GM12878 (cell line): ENCODE results near the gene TBC1D5.
"Not testable (repeated sequence)": the region's sequence is repeated elsewhere in the genome, so short reads cannot be mapped to it uniquely, and the experiment has no call there.

Source experiments
- BCL3 ChIP-seq: IDR thresholded peaks from 2 replicates; pipeline ENCODE4 v1.6.1; 2011; ENCODE audit warnings: borderline replicate concordance, low read depth, mild to moderate bottlenecking, moderate library complexity, low read length; ENCODE audit not compliant: insufficient read depth, poor library complexity, severe bottlenecking
- CTCF ChIP-seq, 3 experiments: IDR thresholded peaks in 2 of 3; conservative IDR thresholded peaks in 1 of 3; 2 replicates each; pipeline ENCODE4 v1.5.1; 2011; ENCODE audit warnings: low read depth in 3 of 3, low read length in 3 of 3, mild to moderate bottlenecking in 3 of 3, control low read depth in 2 of 3, moderate library complexity in 2 of 3, inconsistent platforms in 1 of 3, mixed read lengths in 1 of 3; ENCODE audit not compliant: control insufficient read depth in 2 of 3, insufficient read depth in 1 of 3; ENCODE audit errors: extremely low read depth in 1 of 3
- ETV6 ChIP-seq, 2 experiments: fragments of 450-650 bp in 1 of 2; IDR thresholded peaks in 1 of 2; conservative IDR thresholded peaks in 1 of 2; 2 replicates each; pipeline ENCODE4 v1.6.1; 2014; ENCODE audit warnings: antibody characterized with exemption in 1 of 2, borderline replicate concordance in 1 of 2, low read depth in 1 of 2, mild to moderate bottlenecking in 1 of 2, moderate library complexity in 1 of 2
- IKZF1 ChIP-seq: fragments of 450-650 bp; conservative IDR thresholded peaks from 2 replicates; pipeline ENCODE4 v1.6.1; 2017; ENCODE audit warnings: antibody characterized with exemption, mild to moderate bottlenecking
- JUNB ChIP-seq: IDR thresholded peaks from 2 replicates; pipeline ENCODE4 v1.6.1; 2016; ENCODE audit warnings: antibody characterized with exemption, mild to moderate bottlenecking
- KAT2A ChIP-seq: conservative IDR thresholded peaks from 2 replicates; pipeline ENCODE4 v1.6.1; 2011; ENCODE audit warnings: low read depth, low read length; ENCODE audit not compliant: control insufficient read depth
- SPI1 ChIP-seq: IDR thresholded peaks from 2 replicates; pipeline ENCODE4 v1.6.1; 2011; ENCODE audit warnings: low read depth, mild to moderate bottlenecking, low read length, moderate library complexity, borderline replicate concordance; ENCODE audit not compliant: insufficient read depth
- YY1 ChIP-seq: IDR thresholded peaks from 2 replicates; pipeline ENCODE4 v1.6.1; 2011; ENCODE audit warnings: low read depth, mild to moderate bottlenecking, low read length
- ZBTB33 ChIP-seq: fragments of 450-650 bp; IDR thresholded peaks from 2 replicates; pipeline ENCODE4 v1.6.1; 2017; ENCODE audit warnings: mild to moderate bottlenecking
- TF ChIP-seq, protein P1 (sequence below): IDR thresholded peaks from 2 replicates; pipeline ENCODE4 v1.6.1; 2011; ENCODE audit warnings: mild to moderate bottlenecking, low read depth, low read length, moderate library complexity; ENCODE audit not compliant: insufficient replicate concordance

GRCh38 chr3:17649748-17650147 is 92.7 kb downstream of the TBC1D5 start:
- not testable (repeated sequence) for TF ChIP-seq CTCF (IDR thresholded peaks at IDR 0.05 in 2 of 3, conservative IDR thresholded peaks at IDR 0.05 in 1 of 3; ENCODE audit: control insufficient read depth in 2 of 3, extremely low read depth in 1 of 3, insufficient read depth in 1 of 3, low read depth in 3 of 3, low read length in 3 of 3); ETV6 (conservative IDR thresholded peaks at IDR 0.05 in 1 of 2, IDR thresholded peaks at IDR 0.05 in 1 of 2; ENCODE audit: borderline replicate concordance in 1 of 2, low read depth in 1 of 2); KAT2A; YY1; SPI1; IKZF1; ZBTB33; BCL3; JUNB
- TF ChIP-seq, protein P1, sequence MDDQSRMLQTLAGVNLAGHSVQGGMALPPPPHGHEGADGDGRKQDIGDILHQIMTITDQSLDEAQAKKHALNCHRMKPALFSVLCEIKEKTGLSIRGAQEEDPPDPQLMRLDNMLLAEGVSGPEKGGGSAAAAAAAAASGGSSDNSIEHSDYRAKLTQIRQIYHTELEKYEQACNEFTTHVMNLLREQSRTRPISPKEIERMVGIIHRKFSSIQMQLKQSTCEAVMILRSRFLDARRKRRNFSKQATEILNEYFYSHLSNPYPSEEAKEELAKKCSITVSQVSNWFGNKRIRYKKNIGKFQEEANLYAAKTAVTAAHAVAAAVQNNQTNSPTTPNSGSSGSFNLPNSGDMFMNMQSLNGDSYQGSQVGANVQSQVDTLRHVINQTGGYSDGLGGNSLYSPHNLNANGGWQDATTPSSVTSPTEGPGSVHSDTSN: not testable (repeated sequence)
